WERI-Rb-1 (cell line): ENCODE measurements around the gene CHTF18.

Source experiments
- DNase-seq: peaks from one replicate; pipeline ENCODE4 v3.0.0-alpha.2; 2020
- H3K27ac ChIP-seq: fragments of 250-450 bp; sonication (Bioruptor Pico); 2 replicates; pipeline ENCODE4 v1.5.1; 2020; ENCODE audit warnings: mild to moderate bottlenecking, moderate library complexity
- H3K27me3 ChIP-seq: fragments of 250-450 bp; sonication (Bioruptor Pico); 2 replicates; pipeline ENCODE4 v1.5.1; 2021; ENCODE audit warnings: mild to moderate bottlenecking, low read depth, moderate library complexity; ENCODE audit not compliant: insufficient read depth, severe bottlenecking
- H3K36me3 ChIP-seq: fragments of 250-450 bp; sonication (Bioruptor Pico); 2 replicates; pipeline ENCODE4 v1.5.1; 2020; ENCODE audit warnings: mild to moderate bottlenecking, moderate library complexity
- H3K4me3 ChIP-seq: 2 replicates; pipeline ENCODE4 v1.5.1; 2011; ENCODE audit warnings: low read depth, mild to moderate bottlenecking, control low read depth, low read length
- H3K9me3 ChIP-seq: fragments of 250-450 bp; sonication (Bioruptor Pico); 2 replicates; pipeline ENCODE4 v1.5.1; 2021; ENCODE audit warnings: mild to moderate bottlenecking, moderate library complexity; ENCODE audit not compliant: severe bottlenecking
- CTCF ChIP-seq: IDR thresholded peaks from 2 replicates; pipeline ENCODE4 v1.5.1; 2011; ENCODE audit warnings: low read depth, mild to moderate bottlenecking, control low read depth, inconsistent platforms, low read length

Gene CHTF18

GRCh38 chr16:796296-797119 lies 8.1 kb downstream of the CHTF18 start:
- Histone ChIP-seq H3K9me3 (no peaks in the 10 kb centered on the region), H3K36me3 (peaks cover 46% of the 10 kb centered on the region), H3K27ac (no peak overlapping the region), H3K27me3 (no peaks in the 10 kb centered on the region), H3K4me3 (no peak overlapping the region)
- no peak for TF ChIP-seq CTCF
- DNase-seq, result no peak

- DNase-seq, result peak; percentile 59
These were observed 8.7 kb downstream of the CHTF18 start for GRCh38 chr16:797120-797420.

GRCh38 chr16:797686-798085 lies 9.3 kb downstream of the CHTF18 start:
- DNase-seq, result no peak
- H3K27me3 ChIP-seq, result no peaks in the 10 kb centered on the region
- H3K36me3 ChIP-seq, result peaks cover 34% of the 10 kb centered on the region
- no peak overlapping the region for H3K4me3 ChIP-seq
- no peak for TF ChIP-seq CTCF
- H3K27ac ChIP-seq, result no peak overlapping the region
- no peaks in the 10 kb centered on the region for H3K9me3 ChIP-seq

More at GRCh38 chr16:797120-797420, 8.7 kb downstream of the CHTF18 start:
- no peak for TF ChIP-seq CTCF
- Histone ChIP-seq H3K9me3 (no peaks in the 10 kb centered on the region), H3K36me3 (peaks cover 40% of the 10 kb centered on the region), H3K27ac (no peak overlapping the region), H3K27me3 (no peaks in the 10 kb centered on the region), H3K4me3 (no peak overlapping the region)

DNA sequence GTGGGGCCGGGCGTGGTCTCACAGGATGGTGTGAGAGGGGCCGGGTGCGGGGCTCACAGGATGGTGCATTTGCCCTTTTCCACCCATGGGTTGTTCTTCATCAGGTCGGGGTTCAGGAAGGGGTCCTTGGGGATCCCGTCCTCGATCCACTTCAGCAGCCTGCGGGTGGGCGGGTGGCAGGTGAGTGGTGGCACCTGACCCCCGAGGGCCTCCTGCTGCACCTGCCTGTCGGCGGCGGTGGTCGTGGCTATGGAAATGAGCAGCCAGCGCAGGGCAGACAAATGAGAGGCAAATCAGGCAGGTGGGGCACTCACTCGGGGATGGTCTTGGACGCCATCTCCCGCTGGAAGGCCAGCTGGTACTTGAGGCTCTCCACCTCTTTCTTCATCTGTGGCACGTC lies 10.2 kb downstream of the CHTF18 start:
- no peak overlapping the region for H3K4me3 ChIP-seq
- H3K9me3 ChIP-seq, result no peaks in the 10 kb centered on the region
- no peak for TF ChIP-seq CTCF
- no peak for DNase-seq
- peaks cover 24% of the 10 kb centered on the region for H3K36me3 ChIP-seq
- H3K27me3 ChIP-seq, result no peaks in the 10 kb centered on the region
- no peak overlapping the region for H3K27ac ChIP-seq

DNA sequence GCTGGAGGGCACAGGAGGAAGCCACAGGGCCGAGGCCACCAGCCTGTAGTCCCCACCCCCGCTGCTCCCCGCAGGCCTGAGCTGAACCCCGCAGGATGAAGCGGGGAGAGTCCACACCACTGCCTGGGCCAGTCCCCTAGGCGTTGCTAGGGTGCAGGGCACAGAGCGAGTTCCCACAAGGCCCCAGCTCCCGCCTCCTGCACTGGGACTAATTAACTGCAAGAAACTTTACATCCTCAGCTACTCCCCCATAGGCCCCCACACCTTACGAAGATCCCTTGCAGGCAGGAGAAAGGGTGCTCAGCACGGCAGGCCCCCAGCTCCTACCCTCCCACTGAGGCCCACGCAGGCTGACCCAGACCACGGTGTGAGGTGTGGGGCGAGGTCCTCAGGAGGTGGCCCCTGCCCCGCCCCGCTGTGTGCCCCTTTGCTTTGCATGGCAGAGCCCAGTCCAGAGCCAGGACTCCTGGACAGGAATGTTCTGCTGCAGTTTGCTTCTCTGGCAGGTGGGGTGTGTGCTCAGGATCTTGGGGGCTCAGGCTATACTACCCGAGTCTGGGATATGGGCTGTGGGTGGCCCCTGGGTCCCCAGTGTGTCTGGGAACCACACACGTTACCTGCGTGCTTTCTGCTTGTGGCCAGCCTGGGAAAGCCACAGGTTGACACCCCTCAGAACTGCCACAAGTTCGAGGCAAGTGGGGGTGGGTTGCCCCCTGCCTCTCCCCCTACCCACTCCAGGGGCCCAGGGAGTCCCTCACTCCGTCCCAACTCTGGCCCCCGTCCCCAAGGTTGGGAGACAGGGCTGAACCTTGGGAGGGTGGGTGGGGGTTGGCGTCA lies 10.9 kb downstream of the CHTF18 start:
- H3K9me3 ChIP-seq, result no peaks in the 10 kb centered on the region
- peaks cover 19% of the 10 kb centered on the region for H3K36me3 ChIP-seq
- no peak overlapping the region for H3K27ac ChIP-seq
- H3K27me3 ChIP-seq, result no peaks in the 10 kb centered on the region
- DNase-seq, result no peak
- H3K4me3 ChIP-seq, result no peak overlapping the region
- no peak for TF ChIP-seq CTCF
